ENCODE results near the gene DPYSL4.

Gene DPYSL4

GRCh38 chr10:132229096-132229495 lies 42.3 kb downstream of the DPYSL4 start:
- ChIA-PET CTCF (no interaction called here), POLR2A (no interaction called here)
- TF ChIP-seq CTCF (IDR thresholded peaks at IDR 0.05; ENCODE audit: control extremely low read depth, extremely low read depth, low read depth, missing control alignments): no peak
- no peak for DNase-seq (ENCODE audit: extremely low spot score)

DNA sequence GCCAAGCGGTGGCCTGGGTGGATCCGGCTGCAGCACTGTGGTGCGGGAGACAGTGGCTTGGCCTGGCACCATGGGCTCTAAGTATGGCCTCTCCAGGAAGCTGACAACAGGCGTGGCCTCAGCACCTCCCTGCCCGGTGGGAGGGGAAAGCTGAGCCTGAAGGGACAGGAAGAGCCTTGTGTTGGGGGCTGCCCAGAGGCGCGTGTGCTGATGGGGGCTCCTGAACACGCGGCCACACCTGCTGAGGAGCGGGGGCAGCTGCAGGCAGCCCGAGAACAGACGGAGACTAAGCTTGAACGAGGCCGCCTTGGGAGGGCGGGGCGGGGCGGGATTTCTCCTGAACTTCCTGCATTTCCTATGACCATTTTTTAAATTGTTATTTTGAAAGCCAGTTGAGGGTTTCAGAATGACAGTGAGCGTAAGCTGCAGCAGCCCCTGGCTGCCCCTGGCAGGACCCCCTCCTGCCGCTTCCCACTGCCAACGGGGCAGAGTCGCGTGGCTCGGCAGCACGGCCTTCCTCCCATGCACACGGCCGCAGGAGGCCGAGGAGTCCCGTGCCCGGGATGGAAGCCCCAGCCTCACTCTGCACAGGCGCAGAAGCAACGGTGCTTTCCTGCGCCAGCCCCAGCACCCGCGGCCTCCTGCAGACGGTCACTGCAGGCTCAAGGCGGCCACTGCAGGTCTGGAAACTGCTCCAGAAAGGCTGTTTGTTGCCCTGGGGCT lies 43.2 kb downstream of the DPYSL4 start:
- DNase-seq (ENCODE audit: extremely low spot score): peak; percentile 85
- POLR2A ChIA-PET: no interaction called here
- CTCF ChIA-PET: no interaction called here
- TF ChIP-seq CTCF (IDR thresholded peaks at IDR 0.05; ENCODE audit: control extremely low read depth, extremely low read depth, low read depth, missing control alignments): no peak

- ChIA-PET POLR2A (no interaction called here), CTCF (no interaction called here)
- TF ChIP-seq CTCF (IDR thresholded peaks at IDR 0.05; ENCODE audit: control extremely low read depth, extremely low read depth, low read depth, missing control alignments): no peak
- DNase-seq (ENCODE audit: extremely low spot score): no peak
Observed at GRCh38 chr10:132230557-132231210, 43.9 kb downstream of the DPYSL4 start.

DNA sequence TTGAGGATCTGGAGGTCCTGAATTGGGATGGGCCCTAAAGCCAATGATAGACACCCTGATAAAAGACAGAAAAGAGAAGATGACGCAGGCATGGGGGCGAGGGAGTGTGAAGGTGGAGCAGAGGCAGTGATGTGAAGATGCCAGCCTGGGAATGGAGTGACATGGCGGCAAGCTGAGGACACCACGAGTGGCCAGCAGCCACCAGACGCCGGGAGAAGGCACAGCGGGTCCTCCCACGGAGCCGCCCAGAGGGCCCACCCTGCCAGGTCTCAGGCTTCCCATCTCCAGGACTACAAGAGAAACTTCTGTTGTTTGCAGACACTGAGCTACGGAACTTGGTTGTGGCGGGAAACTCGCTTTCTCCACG lies 44.9 kb downstream of the DPYSL4 start:
- TF ChIP-seq CTCF (IDR thresholded peaks at IDR 0.05; ENCODE audit: control extremely low read depth, extremely low read depth, low read depth, missing control alignments): no peak
- ChIA-PET POLR2A (no interaction called here), CTCF (no interaction called here)
- no peak for DNase-seq (ENCODE audit: extremely low spot score)

GRCh38 chr10:132232023-132232951 lies 45.5 kb downstream of the DPYSL4 start:
- ChIA-PET CTCF (no interaction called here), POLR2A (no interaction called here)
- TF ChIP-seq CTCF (IDR thresholded peaks at IDR 0.05; ENCODE audit: control extremely low read depth, extremely low read depth, low read depth, missing control alignments): no peak
- DNase-seq (ENCODE audit: extremely low spot score): no peak

GRCh38 chr10:132232981-132233380 lies 46.2 kb downstream of the DPYSL4 start:
- ChIA-PET POLR2A (no interaction called here), CTCF (no interaction called here)
- DNase-seq (ENCODE audit: extremely low spot score): no peak
- TF ChIP-seq CTCF (IDR thresholded peaks at IDR 0.05; ENCODE audit: control extremely low read depth, extremely low read depth, low read depth, missing control alignments): no peak
